ENCODE measurements around the gene SCARF2. TPM values are rescaled to one million over a fixed set of nuclear protein-coding genes. Genes with fewer than 3 reads are reported as not detected.

SCARF2 gene
- total and polyA plus RNA-seq, 4 donors, result 0.15 to 2.0 (median 1.7) TPM

DNA sequence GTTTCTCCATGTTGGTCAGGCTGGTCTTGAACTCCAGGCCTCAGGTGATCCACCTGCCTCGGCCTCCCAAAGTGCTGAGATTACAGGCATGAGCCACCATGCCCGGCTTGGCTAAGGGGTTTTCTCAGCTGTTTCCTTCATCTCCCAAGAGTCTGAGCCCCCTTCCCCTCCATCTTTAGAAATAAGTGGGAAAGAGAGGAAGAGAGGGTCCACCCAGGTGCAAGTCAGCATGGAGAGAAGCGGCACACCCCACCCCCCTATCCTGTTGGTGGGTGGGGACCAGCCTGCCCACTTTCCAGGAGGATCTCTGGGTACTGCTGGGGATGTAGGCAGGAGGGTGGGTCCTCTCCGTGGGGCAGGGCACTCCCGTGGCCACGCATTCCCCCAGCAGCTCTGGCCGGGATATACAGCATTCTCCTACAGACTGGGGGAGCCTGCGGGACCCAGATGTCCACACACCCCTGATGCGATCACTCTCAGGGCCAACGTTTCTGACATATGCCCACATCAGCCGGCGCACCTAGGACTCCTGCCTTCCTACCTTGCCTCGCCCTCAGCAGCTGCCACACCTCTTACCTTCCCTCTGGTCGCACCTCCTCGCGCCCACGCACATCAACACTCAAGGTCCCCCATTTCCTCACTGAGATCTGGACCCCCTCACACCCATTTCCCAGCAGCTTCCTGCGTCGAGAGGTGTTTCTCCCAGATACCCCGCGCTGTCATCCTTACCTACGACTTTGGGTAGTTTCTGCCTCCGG lies 8.9 kb downstream of the SCARF2 start (continued):
- TF ChIP-seq HNF4G (IDR thresholded peaks at IDR 0.05) (no peak), RAD21 (IDR thresholded peaks at IDR 0.05) (no peak)

DNA sequence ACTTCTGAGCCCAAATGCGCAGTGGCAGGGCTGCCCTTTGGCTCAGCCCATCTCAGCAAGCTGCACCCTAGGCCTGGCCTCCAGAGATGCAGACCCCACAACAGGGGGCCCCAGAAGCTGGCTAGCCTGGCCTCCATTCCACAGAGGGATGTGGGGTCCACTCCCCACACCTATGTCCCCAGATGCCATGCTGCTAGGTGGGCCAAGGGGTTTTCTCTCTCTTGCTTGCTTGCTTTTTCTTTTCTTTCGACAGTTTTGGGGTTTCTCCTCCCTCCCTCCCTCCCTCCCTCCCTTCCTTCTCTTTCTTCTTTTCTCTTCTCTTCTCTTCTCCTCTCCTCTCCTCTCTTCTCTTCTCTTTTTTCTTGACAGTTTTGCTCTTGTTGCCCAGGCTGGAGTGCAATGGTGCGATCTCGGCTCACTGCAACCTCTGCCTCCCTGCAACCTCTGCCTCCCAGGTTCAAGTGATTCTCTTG lies 9.6 kb downstream of the SCARF2 start:
- Histone ChIP-seq H3K27me3 (ENCODE audit: control insufficient read depth in 4 of 4, insufficient read depth in 4 of 4, low read length in 3 of 4) (peaks cover 0 to 10% (median 3%) of the 10 kb centered on the region in 4 donors), H3K27ac (ENCODE audit: low read depth in 1 of 2, low read length in 2 of 2) (no peak overlapping the region), H3K9me3 (ENCODE audit: control insufficient read depth in 4 of 4, low read length in 3 of 4) (no peaks in the 10 kb centered on the region), H3K36me3 (ENCODE audit: control insufficient read depth in 4 of 4, insufficient read depth in 3 of 4, low read depth in 1 of 4, low read length in 3 of 4) (no peaks in the 10 kb centered on the region), H3K4me3 (ENCODE audit: low read depth in 1 of 3, low read length in 3 of 3) (no peak overlapping the region), H3K4me1 (ENCODE audit: control insufficient read depth in 4 of 4, insufficient read depth in 4 of 4, low read length in 3 of 4) (peaks cover 18 to 48% (median 29%) of the 10 kb centered on the region in 4 donors), H3K9ac (ENCODE audit: low read depth in 1 of 2, low read length in 2 of 2) (no peak overlapping the region)
- TF ChIP-seq FOXA2 (IDR thresholded peaks at IDR 0.05) (no peak), HNF4G (IDR thresholded peaks at IDR 0.05) (no peak), YY1 (IDR thresholded peaks at IDR 0.05) (no peak), GABPA (IDR thresholded peaks at IDR 0.05 in 1 of 2, conservative IDR thresholded peaks at IDR 0.05 in 1 of 2) (no peak), EGR1 (IDR thresholded peaks at IDR 0.05; ENCODE audit: low read depth in 2 of 2) (no peak), RAD21 (IDR thresholded peaks at IDR 0.05) (no peak), JUND (IDR thresholded peaks at IDR 0.05) (no peak), RXRA (IDR thresholded peaks at IDR 0.05) (no peak), TAF1 (conservative IDR thresholded peaks at IDR 0.05) (no peak), SP1 (IDR thresholded peaks at IDR 0.05) (no peak), HNF4A (conservative IDR thresholded peaks at IDR 0.05) (no peak), ATF3 (IDR thresholded peaks at IDR 0.05) (no peak), FOXA1 (IDR thresholded peaks at IDR 0.05) (no peak), CTCF (IDR thresholded peaks at IDR 0.05; ENCODE audit: low read depth, low read length, missing input control) (no peak), NR2F2 (IDR thresholded peaks at IDR 0.05) (no peak)
- TF ChIP-seq, protein P1, sequence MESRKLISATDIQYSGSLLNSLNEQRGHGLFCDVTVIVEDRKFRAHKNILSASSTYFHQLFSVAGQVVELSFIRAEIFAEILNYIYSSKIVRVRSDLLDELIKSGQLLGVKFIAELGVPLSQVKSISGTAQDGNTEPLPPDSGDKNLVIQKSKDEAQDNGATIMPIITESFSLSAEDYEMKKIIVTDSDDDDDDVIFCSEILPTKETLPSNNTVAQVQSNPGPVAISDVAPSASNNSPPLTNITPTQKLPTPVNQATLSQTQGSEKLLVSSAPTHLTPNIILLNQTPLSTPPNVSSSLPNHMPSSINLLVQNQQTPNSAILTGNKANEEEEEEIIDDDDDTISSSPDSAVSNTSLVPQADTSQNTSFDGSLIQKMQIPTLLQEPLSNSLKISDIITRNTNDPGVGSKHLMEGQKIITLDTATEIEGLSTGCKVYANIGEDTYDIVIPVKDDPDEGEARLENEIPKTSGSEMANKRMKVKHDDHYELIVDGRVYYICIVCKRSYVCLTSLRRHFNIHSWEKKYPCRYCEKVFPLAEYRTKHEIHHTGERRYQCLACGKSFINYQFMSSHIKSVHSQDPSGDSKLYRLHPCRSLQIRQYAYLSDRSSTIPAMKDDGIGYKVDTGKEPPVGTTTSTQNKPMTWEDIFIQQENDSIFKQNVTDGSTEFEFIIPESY (IDR thresholded peaks at IDR 0.05), result no peak
- TF ChIP-seq, protein P2, sequence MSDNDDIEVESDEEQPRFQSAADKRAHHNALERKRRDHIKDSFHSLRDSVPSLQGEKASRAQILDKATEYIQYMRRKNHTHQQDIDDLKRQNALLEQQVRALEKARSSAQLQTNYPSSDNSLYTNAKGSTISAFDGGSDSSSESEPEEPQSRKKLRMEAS (IDR thresholded peaks at IDR 0.05), result no peak
- TF ChIP-seq, protein P3, sequence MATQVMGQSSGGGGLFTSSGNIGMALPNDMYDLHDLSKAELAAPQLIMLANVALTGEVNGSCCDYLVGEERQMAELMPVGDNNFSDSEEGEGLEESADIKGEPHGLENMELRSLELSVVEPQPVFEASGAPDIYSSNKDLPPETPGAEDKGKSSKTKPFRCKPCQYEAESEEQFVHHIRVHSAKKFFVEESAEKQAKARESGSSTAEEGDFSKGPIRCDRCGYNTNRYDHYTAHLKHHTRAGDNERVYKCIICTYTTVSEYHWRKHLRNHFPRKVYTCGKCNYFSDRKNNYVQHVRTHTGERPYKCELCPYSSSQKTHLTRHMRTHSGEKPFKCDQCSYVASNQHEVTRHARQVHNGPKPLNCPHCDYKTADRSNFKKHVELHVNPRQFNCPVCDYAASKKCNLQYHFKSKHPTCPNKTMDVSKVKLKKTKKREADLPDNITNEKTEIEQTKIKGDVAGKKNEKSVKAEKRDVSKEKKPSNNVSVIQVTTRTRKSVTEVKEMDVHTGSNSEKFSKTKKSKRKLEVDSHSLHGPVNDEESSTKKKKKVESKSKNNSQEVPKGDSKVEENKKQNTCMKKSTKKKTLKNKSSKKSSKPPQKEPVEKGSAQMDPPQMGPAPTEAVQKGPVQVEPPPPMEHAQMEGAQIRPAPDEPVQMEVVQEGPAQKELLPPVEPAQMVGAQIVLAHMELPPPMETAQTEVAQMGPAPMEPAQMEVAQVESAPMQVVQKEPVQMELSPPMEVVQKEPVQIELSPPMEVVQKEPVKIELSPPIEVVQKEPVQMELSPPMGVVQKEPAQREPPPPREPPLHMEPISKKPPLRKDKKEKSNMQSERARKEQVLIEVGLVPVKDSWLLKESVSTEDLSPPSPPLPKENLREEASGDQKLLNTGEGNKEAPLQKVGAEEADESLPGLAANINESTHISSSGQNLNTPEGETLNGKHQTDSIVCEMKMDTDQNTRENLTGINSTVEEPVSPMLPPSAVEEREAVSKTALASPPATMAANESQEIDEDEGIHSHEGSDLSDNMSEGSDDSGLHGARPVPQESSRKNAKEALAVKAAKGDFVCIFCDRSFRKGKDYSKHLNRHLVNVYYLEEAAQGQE (IDR thresholded peaks at IDR 0.05), result no peak
- DNase-seq (ENCODE audit: low spot score), result no peak
- WGBS, result 93% methylated on average over 4 of the region's 4 CpGs
